PC-3 (cell line): ENCODE results near the gene EXOSC10.

Experiments
- CTCF ChIP-seq: fragments of 300-600 bp; sonication (generic); conservative IDR thresholded peaks from 2 replicates; pipeline ENCODE4 v1.5.1; 2017; ENCODE audit warnings: antibody characterized with exemption, low read depth, mild to moderate bottlenecking, low read length
- EZH2phosphoT487 ChIP-seq: fragments of 300-600 bp; sonication (generic); IDR thresholded peaks from 2 replicates; pipeline ENCODE4 v1.6.1; 2018; ENCODE audit warnings: mild to moderate bottlenecking, antibody characterized with exemption, low read length, borderline replicate concordance

GRCh38 chr1:11024154-11024873, 75.4 kb downstream of the EXOSC10 start:
- no peak for TF ChIP-seq CTCF
- no peak for TF ChIP-seq EZH2phosphoT487
